ENCODE results near the gene RAP1GAP.

Gene RAP1GAP

GRCh38 chr1:21641076-21641475 is 28.1 kb downstream of the RAP1GAP start:
- peak overlapping the region; percentile 57; the same call in 1 of the 2 replicates for H3K27ac ChIP-seq
- TF ChIP-seq CTCF (conservative IDR thresholded peaks at IDR 0.05) = no peak

GRCh38 chr1:21640653-21641052 is 28.5 kb downstream of the RAP1GAP start:
- H3K27ac ChIP-seq = peak overlapping the region; percentile 57
- TF ChIP-seq CTCF (conservative IDR thresholded peaks at IDR 0.05) = no peak

- TF ChIP-seq CTCF (conservative IDR thresholded peaks at IDR 0.05) = no peak
These were observed 29.5 kb downstream of the RAP1GAP start for GRCh38 chr1:21639594-21640041.

GRCh38 chr1:21638531-21639341 is 30.4 kb downstream of the RAP1GAP start:
- H3K27ac ChIP-seq = peak overlapping the region; percentile 57
- no peak for TF ChIP-seq CTCF (conservative IDR thresholded peaks at IDR 0.05)

More at GRCh38 chr1:21639594-21640041, 29.5 kb downstream of the RAP1GAP start:
- peak overlapping the region; percentile 57 for H3K27ac ChIP-seq

- no peak for TF ChIP-seq CTCF (conservative IDR thresholded peaks at IDR 0.05)
- peak overlapping the region; percentile 35; the same call in 1 of the 2 replicates for H3K27ac ChIP-seq
These were observed 31.6 kb downstream of the RAP1GAP start for GRCh38 chr1:21637514-21637913.

- H3K27ac ChIP-seq = peak overlapping the region; percentile 99
- no peak for TF ChIP-seq CTCF (conservative IDR thresholded peaks at IDR 0.05)
These were observed 33.1 kb downstream of the RAP1GAP start for GRCh38 chr1:21636029-21636428.

GRCh38 chr1:21634806-21635535 is 34.2 kb downstream of the RAP1GAP start:
- no peak for TF ChIP-seq CTCF (conservative IDR thresholded peaks at IDR 0.05)
- peak overlapping the region; percentile 99 for H3K27ac ChIP-seq
